ENCODE results near the gene CFHR5.

GRCh38 chr1:197013234-197013633 lies 35.9 kb downstream of the CFHR5 start:
- TF ChIP-seq FOXM1 (IDR thresholded peaks at IDR 0.05; ENCODE audit: borderline replicate concordance, low read depth): no peak
- no peak for TF ChIP-seq RAD21 (IDR thresholded peaks at IDR 0.05; ENCODE audit: low read depth)
- no peak for TF ChIP-seq TAF1 (IDR thresholded peaks at IDR 0.05; ENCODE audit: low read depth)
- no peak for TF ChIP-seq YY1 (IDR thresholded peaks at IDR 0.05; ENCODE audit: low read depth)
- no peak for TF ChIP-seq USF1 (IDR thresholded peaks at IDR 0.05)
- TF ChIP-seq REST (IDR thresholded peaks at IDR 0.05; ENCODE audit: low read depth): no peak
- TF ChIP-seq TEAD4 (IDR thresholded peaks at IDR 0.05): no peak
- TF ChIP-seq MAX (IDR thresholded peaks at IDR 0.05): no peak
- no peak for TF ChIP-seq EP300 (IDR thresholded peaks at IDR 0.05; ENCODE audit: borderline replicate concordance)
- no peak for TF ChIP-seq TCF12 (IDR thresholded peaks at IDR 0.05; ENCODE audit: low read depth)
- no peak for TF ChIP-seq EGR1 (IDR thresholded peaks at IDR 0.05)
- no peak for TF ChIP-seq CEBPB (IDR thresholded peaks at IDR 0.05)
